Upper lobe of left lung (tissue), 6 donors: ENCODE data around the gene OR4D1. TPM values are rescaled to one million over a fixed set of nuclear protein-coding genes. Genes with fewer than 3 reads are reported as not detected.
"Not testable (repeated sequence)": the region's sequence is repeated elsewhere in the genome, so short reads cannot be mapped to it uniquely, and the experiment has no call there.

Experiments
- ATAC-seq, 2 donors: fragments of 200-7000 bp; cut with Tn5 transposase; one replicate each; pipeline ENCODE4 v1.9.1; 2022; ENCODE audit warnings: mild to moderate bottlenecking in 2 of 2, moderate library complexity in 2 of 2; ENCODE audit not compliant: low FRiP score in 2 of 2
- DNase-seq, 2 donors: peaks; one replicate each; pipeline ENCODE4 v3.0.0-alpha.2; 2019 to 2020
- H3K27ac ChIP-seq, 4 donors: fragments of 200-600 bp; sonication (generic); one replicate each; pipeline ENCODE4 v1.5.1; 2016 to 2019
- H3K27me3 ChIP-seq, 4 donors: fragments of 200-600 bp; sonication (generic); one replicate each; pipeline ENCODE4 v1.5.1; 2017 to 2019
- H3K36me3 ChIP-seq, 4 donors: fragments of 200-600 bp; sonication (generic); one replicate each; pipeline ENCODE4 v1.5.1; 2016 to 2019
- H3K4me1 ChIP-seq, 4 donors: fragments of 200-600 bp; sonication (generic); one replicate each; pipeline ENCODE4 v1.5.1; 2018 to 2019
- H3K4me3 ChIP-seq, 4 donors: fragments of 200-600 bp; sonication (generic); one replicate each; pipeline ENCODE4 v1.5.1; 2017 to 2019; ENCODE audit warnings: mild to moderate bottlenecking in 2 of 4, moderate library complexity in 1 of 4
- H3K9me3 ChIP-seq, 4 donors: fragments of 200-600 bp; sonication (generic); one replicate each; pipeline ENCODE4 v1.5.1; 2018 to 2019
- CTCF ChIP-seq, 6 experiments: fragments of 450-650 bp in 4 of 6; fragments of 200-600 bp in 2 of 6; sonication (generic) in 2 of 6; IDR thresholded peaks; one replicate each; pipeline ENCODE4 v1.5.1; 2016 to 2019; ENCODE audit warnings: antibody characterized with exemption in 6 of 6
- EP300 ChIP-seq, 4 donors: sonication (generic); formaldehyde crosslinking; IDR thresholded peaks; one replicate each; pipeline ENCODE4 v1.5.1; 2017; ENCODE audit warnings: antibody characterized with exemption in 4 of 4, control low read depth in 2 of 4
- POLR2A ChIP-seq, 4 donors: fragments of 450-650 bp; IDR thresholded peaks; one replicate each; pipeline ENCODE4 v1.5.1; 2016 to 2017; ENCODE audit warnings: antibody characterized with exemption in 4 of 4, mild to moderate bottlenecking in 2 of 4
- POLR2AphosphoS5 ChIP-seq, 2 donors: sonication (generic); formaldehyde crosslinking; IDR thresholded peaks; one replicate each; pipeline ENCODE4 v1.5.1; 2017; ENCODE audit warnings: antibody characterized with exemption in 2 of 2
- WGBS, 2 donors: methylation state at CpG; one replicate each; pipeline ENCODE4 v1.1.5; 2017 to 2018; 5-methylcytosine and 5-hydroxymethylcytosine counted together
- total RNA-seq, 6 donors: library from RNA; depleted of rRNA in 4 of 6; stranded (reverse); fragments of >200 nt in 4 of 6; gene quantifications; one replicate each; pipeline versions ENCODE4 v1.1.0 to v1.2.1, GENCODE V29; 2016 to 2021
- donor health status: DM: no; HTN: no; CAD: no; lungs with moderate emphysema.
- donor health status: DM: no; HTN: yes; CAD: no; lungs with severe emphysema.

Gene OR4D1
- total RNA-seq, 6 donors from 2014 or later = not detected

DNA sequence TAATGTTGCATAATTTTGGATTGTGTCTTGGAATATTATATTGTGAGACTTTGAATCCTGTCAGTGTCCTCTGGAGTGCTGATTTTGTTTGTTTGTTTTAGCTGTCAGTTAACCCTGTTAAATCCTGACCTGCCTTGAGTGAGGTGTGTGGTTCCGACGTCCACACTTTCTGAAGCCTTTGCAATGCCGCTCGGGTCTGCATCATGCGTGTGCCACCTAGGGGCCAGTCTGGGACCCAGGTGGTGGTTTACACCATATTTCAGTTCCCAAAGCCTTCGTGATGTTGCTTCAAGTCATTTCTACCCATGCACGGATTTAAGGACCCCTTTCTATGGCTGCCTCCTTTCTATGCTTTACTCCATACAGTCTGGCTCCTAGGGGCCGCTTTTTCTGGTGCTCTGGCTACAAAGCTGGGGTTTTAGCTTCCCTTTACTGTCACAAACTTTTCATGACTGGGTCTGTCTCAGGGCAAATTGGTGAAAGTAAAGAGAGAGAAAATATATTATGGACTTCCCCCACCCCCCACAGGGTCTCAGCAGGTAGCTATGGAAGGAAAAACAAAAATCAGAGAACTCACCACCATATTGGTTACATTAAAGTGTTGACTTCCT lies 11.4 kb upstream of the OR4D1 start:
- DNase-seq (no peak), ATAC-seq (no peak)
- Histone ChIP-seq H3K9me3 (no peaks in the 10 kb centered on the region), H3K27ac (no peak overlapping the region), H3K36me3 (no peaks in the 10 kb centered on the region), H3K4me3 (no peak overlapping the region), H3K27me3 (no peaks in the 10 kb centered on the region), H3K4me1 (no peaks in the 10 kb centered on the region)
- WGBS, 2 donors = 31 to 42% methylated on average over 8 of the region's 8 CpGs
- TF ChIP-seq CTCF (IDR thresholded peaks at IDR 0.05) (peak in 1 of 6 experiments; percentile 7), POLR2A (IDR thresholded peaks at IDR 0.05) (no peak)

- WGBS, 2 donors = 79 to 80% methylated on average over 5 of the region's 5 CpGs
- H3K36me3 ChIP-seq = no peaks in the 10 kb centered on the region
- H3K27me3 ChIP-seq = no peaks in the 10 kb centered on the region
- DNase-seq = no peak
- no peak overlapping the region for H3K27ac ChIP-seq
- H3K4me3 ChIP-seq = no peak overlapping the region
- no peaks in the 10 kb centered on the region for H3K4me1 ChIP-seq
- TF ChIP-seq EP300 (IDR thresholded peaks at IDR 0.05) (no peak), CTCF (IDR thresholded peaks at IDR 0.05) (no peak), POLR2A (IDR thresholded peaks at IDR 0.05) (no peak), POLR2AphosphoS5 (IDR thresholded peaks at IDR 0.05) (no peak)
- no peak for ATAC-seq
- peaks cover 9 to 24% (median 16%) of the 10 kb centered on the region in 4 donors for H3K9me3 ChIP-seq
Observed at GRCh38 chr17:58141505-58141904, 6.7 kb upstream of the OR4D1 start.

GRCh38 chr17:58143335-58143734 lies 4.8 kb upstream of the OR4D1 start:
- not testable (repeated sequence) for H3K27ac ChIP-seq, H3K27me3 ChIP-seq, ATAC-seq, DNase-seq, H3K4me1 ChIP-seq, H3K36me3 ChIP-seq, H3K4me3 ChIP-seq
- WGBS, 2 donors = 60 to 90% methylated on average over 4 of the region's 4 CpGs
- H3K9me3 ChIP-seq = peaks cover 9 to 25% (median 16%) of the 10 kb centered on the region in 4 donors

DNA sequence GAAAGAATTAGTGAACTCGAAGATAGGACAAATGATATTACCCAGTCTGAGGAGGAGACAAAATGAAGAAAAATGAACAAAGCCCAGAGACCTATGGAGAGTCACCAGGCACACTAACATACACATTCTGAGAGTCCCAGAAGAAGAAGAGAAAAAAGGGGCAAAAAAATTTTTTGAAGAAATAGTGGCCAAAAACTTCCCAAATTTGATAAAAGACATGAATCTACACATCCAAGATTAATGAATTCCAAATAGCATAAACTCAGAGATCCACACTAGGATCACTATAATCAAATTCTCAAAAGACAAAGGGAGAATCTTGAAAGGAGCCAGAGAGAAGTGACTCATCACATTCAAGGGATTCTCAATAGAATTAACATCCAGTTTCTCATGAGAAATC lies 3.4 kb upstream of the OR4D1 start:
- H3K4me3 ChIP-seq = no peak overlapping the region
- no peaks in the 10 kb centered on the region for H3K36me3 ChIP-seq
- no peaks in the 10 kb centered on the region for H3K4me1 ChIP-seq
- peaks cover 9 to 25% (median 16%) of the 10 kb centered on the region in 4 donors for H3K9me3 ChIP-seq
- ATAC-seq (no peak), DNase-seq (no peak)
- 80 to 89% methylated on average over 1 of the region's 1 CpG for WGBS, 2 donors
- H3K27ac ChIP-seq = no peak overlapping the region
- no peak for TF ChIP-seq POLR2A (IDR thresholded peaks at IDR 0.05)
- no peaks in the 10 kb centered on the region for H3K27me3 ChIP-seq

DNA sequence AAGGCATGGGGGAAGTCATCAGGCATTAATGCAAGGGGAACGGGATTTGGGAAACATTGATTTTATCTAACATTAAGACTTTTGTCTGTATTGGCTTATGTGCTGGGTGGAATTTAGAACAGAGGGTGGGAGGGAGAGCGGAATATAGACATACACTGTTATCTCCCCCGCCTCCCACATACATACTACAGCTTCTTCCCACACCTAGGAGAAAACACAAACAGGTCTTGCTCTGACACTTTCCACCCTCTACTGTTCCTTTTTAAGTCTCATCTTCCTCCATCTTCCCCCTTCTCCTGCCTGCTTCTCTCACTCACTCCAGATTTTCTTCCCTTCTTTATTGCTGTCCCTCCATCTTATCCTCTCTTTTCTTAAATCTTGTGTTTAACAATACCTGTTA lies 425 bp downstream of the OR4D1 start:
- no peak for TF ChIP-seq POLR2A (IDR thresholded peaks at IDR 0.05)
- no peak for TF ChIP-seq CTCF (IDR thresholded peaks at IDR 0.05)
- no peak for TF ChIP-seq POLR2AphosphoS5 (IDR thresholded peaks at IDR 0.05)
- no peak for TF ChIP-seq EP300 (IDR thresholded peaks at IDR 0.05)
- Histone ChIP-seq H3K9me3 (peaks cover 9 to 25% (median 16%) of the 10 kb centered on the region in 4 donors), H3K4me3 (no peak overlapping the region), H3K4me1 (peaks cover 0 to 11% (median 7%) of the 10 kb centered on the region in 4 donors), H3K27me3 (no peaks in the 10 kb centered on the region), H3K36me3 (no peaks in the 10 kb centered on the region), H3K27ac (no peak overlapping the region)
- WGBS, 2 donors = 84 to 85% methylated on average over 3 of the region's 3 CpGs
- ATAC-seq = no peak
- DNase-seq = no peak

DNA sequence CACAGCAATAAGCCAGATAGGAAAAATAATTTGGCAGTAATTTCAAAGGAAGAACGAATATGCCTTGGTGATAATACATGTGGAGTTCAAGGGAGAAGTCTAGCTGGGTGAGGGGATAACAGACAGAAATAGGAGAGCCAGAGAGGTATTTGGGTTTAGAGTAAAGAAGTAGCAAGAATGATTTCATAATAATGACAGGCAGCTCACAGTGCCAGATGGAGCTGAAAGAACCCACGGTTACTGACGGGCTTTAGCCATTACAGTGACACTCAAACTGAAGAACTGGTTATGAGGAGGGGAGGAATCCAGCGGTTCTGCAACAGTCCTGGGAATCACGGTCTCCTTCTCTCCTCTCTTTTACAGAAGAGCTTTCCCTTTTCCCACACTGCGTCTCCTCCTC lies 2.2 kb downstream of the OR4D1 start:
- H3K27me3 ChIP-seq = no peaks in the 10 kb centered on the region
- peaks cover 0 to 15% (median 7%) of the 10 kb centered on the region in 4 donors for H3K4me1 ChIP-seq
- ATAC-seq = no peak
- 53 to 65% methylated on average over 6 of the region's 6 CpGs for WGBS, 2 donors
- no peak for DNase-seq
- H3K9me3 ChIP-seq = peaks cover 0 to 10% (median 5%) of the 10 kb centered on the region in 4 donors
- no peak overlapping the region for H3K27ac ChIP-seq
- no peaks in the 10 kb centered on the region for H3K36me3 ChIP-seq
- H3K4me3 ChIP-seq = no peak overlapping the region
- no peak for TF ChIP-seq POLR2AphosphoS5 (IDR thresholded peaks at IDR 0.05)
